ENCODE data around the gene KCNK17. TPM values are rescaled to one million over a fixed set of nuclear protein-coding genes. Genes with fewer than 3 reads are reported as not detected.

Gene KCNK17
- polyA plus RNA-seq, 1 experiment: not detected

- no peaks in the 10 kb centered on the region for H3K27me3 ChIP-seq (ENCODE audit: control insufficient read depth, insufficient read depth, low read length)
- TF ChIP-seq CTCF (IDR thresholded peaks at IDR 0.05; ENCODE audit: insufficient read depth, low read depth, low read length): no peak
- H3K36me3 ChIP-seq (ENCODE audit: control insufficient read depth, insufficient read depth, low read length): no peaks in the 10 kb centered on the region
- no peak for DNase-seq (ENCODE audit: low read depth)
- H3K4me3 ChIP-seq (ENCODE audit: low read depth, low read length): no peak overlapping the region
- POLR2A ChIA-PET: no interaction called here
- CTCF ChIA-PET: interaction anchor here (1.5 kb wide), 1 partner anchor 37 kb away, joined by 3 read pairs; no protein-coding TSS in a partner anchor
Measured at GRCh38 chr6:39273406-39273821, 40.8 kb downstream of the KCNK17 start.

GRCh38 chr6:39269961-39270360, 44.3 kb downstream of the KCNK17 start:
- H3K27me3 ChIP-seq (ENCODE audit: control insufficient read depth, insufficient read depth, low read length): no peaks in the 10 kb centered on the region
- no peak overlapping the region for H3K4me3 ChIP-seq (ENCODE audit: low read depth, low read length)
- CTCF ChIA-PET: no interaction called here
- POLR2A ChIA-PET: no interaction called here
- TF ChIP-seq CTCF (IDR thresholded peaks at IDR 0.05; ENCODE audit: insufficient read depth, low read depth, low read length): no peak
- DNase-seq (ENCODE audit: low read depth): no peak
- H3K36me3 ChIP-seq (ENCODE audit: control insufficient read depth, insufficient read depth, low read length): no peaks in the 10 kb centered on the region

- CTCF ChIA-PET: no interaction called here
Measured at GRCh38 chr6:39268721-39269120, 45.5 kb downstream of the KCNK17 start.

GRCh38 chr6:39268171-39268570, 46.0 kb downstream of the KCNK17 start:
- H3K36me3 ChIP-seq (ENCODE audit: control insufficient read depth, insufficient read depth, low read length): no peaks in the 10 kb centered on the region
- DNase-seq (ENCODE audit: low read depth): no peak
- no peak overlapping the region for H3K4me3 ChIP-seq (ENCODE audit: low read depth, low read length)
- ChIA-PET CTCF (no interaction called here), POLR2A (no interaction called here)
- no peaks in the 10 kb centered on the region for H3K27me3 ChIP-seq (ENCODE audit: control insufficient read depth, insufficient read depth, low read length)
- no peak for TF ChIP-seq CTCF (IDR thresholded peaks at IDR 0.05; ENCODE audit: insufficient read depth, low read depth, low read length)

More at GRCh38 chr6:39268721-39269120, 45.5 kb downstream of the KCNK17 start:
- TF ChIP-seq CTCF (IDR thresholded peaks at IDR 0.05; ENCODE audit: insufficient read depth, low read depth, low read length): no peak
- POLR2A ChIA-PET: no interaction called here
- Histone ChIP-seq H3K4me3 (ENCODE audit: low read depth, low read length) (no peak overlapping the region), H3K27me3 (ENCODE audit: control insufficient read depth, insufficient read depth, low read length) (no peaks in the 10 kb centered on the region), H3K36me3 (ENCODE audit: control insufficient read depth, insufficient read depth, low read length) (no peaks in the 10 kb centered on the region)
- DNase-seq (ENCODE audit: low read depth): no peak

- H3K36me3 ChIP-seq (ENCODE audit: control insufficient read depth, insufficient read depth, low read length): no peaks in the 10 kb centered on the region
- no peaks in the 10 kb centered on the region for H3K27me3 ChIP-seq (ENCODE audit: control insufficient read depth, insufficient read depth, low read length)
- CTCF ChIA-PET: interaction anchor here (1.2 kb wide), 2 partner anchors 37 to 395 kb away, joined by 3 read pairs; no protein-coding TSS in a partner anchor
- POLR2A ChIA-PET: no interaction called here
- no peak for DNase-seq (ENCODE audit: low read depth)
- TF ChIP-seq CTCF (IDR thresholded peaks at IDR 0.05; ENCODE audit: insufficient read depth, low read depth, low read length): no peak
- no peak overlapping the region for H3K4me3 ChIP-seq (ENCODE audit: low read depth, low read length)
Measured at GRCh38 chr6:39266782-39267355, 47.4 kb downstream of the KCNK17 start.
